HepG2 (cell line): ENCODE results near the gene SBNO2. TPM values are rescaled to one million over a fixed set of nuclear protein-coding genes. Genes with fewer than 3 reads are reported as not detected.

Source experiments
- ATAC-seq: fragments of 200-7000 bp; cut with Tn5 transposase; 3 replicates; pipeline ENCODE4 v1.9.1; 2020; ENCODE audit warnings: mild to moderate bottlenecking, moderate library complexity
- BruUV-seq: library from RNA; stranded (reverse); fragments of 400-500 nt; replicated peaks from 2 replicates; lab custom pipeline; 2021; lab: Mats Ljungman, UMichigan
- CTCF ChIA-PET: fragments of 300-600 bp; formaldehyde crosslinking; extraction: SDS; loops from one replicate; lab custom pipeline; 2021; ENCODE audit warnings: low total read pairs, inconsistent platforms, low intra/inter-chr PET ratio; lab: Yijun Ruan, JAX
- POLR2A ChIA-PET: fragments of 350-600 bp; sonication (Branson Sonifier 250); formaldehyde crosslinking; loops from one replicate; lab custom pipeline; 2020; ENCODE audit warnings: antibody characterized with exemption, inconsistent platforms; lab: Yijun Ruan, JAX
- DNase-seq: peaks from one replicate; pipeline ENCODE4 v3.0.0-alpha.2; 2015; ENCODE audit warnings: low spot score
- FAIRE-seq: peaks from 3 replicates; lab custom pipeline; 2011; peaks lifted over from hg19 to GRCh38; lab: Jason Lieb, UNC
- H2AFZ ChIP-seq: one replicate; pipeline ENCODE4 v1.6.1; 2011; ENCODE audit warnings: low read length, inconsistent platforms
- H3K27ac ChIP-seq: fragments of 300-600 bp; 3 replicates; pipeline ENCODE4 v1.8.0; 2011; ENCODE audit warnings: mixed run types, mild to moderate bottlenecking, mixed read lengths, low read length, inconsistent platforms; ENCODE audit not compliant: insufficient read depth; ENCODE audit errors: extremely low read length
- H3K27me3 ChIP-seq, 2 experiments: fragments of 200-600 bp in 1 of 2; 2 replicates in 1 of 2; 3 replicates in 1 of 2; pipeline versions ENCODE4 v1.6.0 to v1.8.0; 2011; ENCODE audit warnings: low read length in 2 of 2, mild to moderate bottlenecking in 2 of 2, moderate library complexity in 2 of 2, inconsistent platforms in 1 of 2; ENCODE audit not compliant: insufficient read depth in 2 of 2, control insufficient read depth in 1 of 2
- H3K36me3 ChIP-seq, 2 experiments: fragments of 200-600 bp in 1 of 2; replicated peaks in 1 of 2; 2 replicates in 1 of 2; 3 replicates in 1 of 2; pipeline versions ENCODE4 v1.5.1 to v1.8.0; 2011; ENCODE audit warnings: low read length in 2 of 2, inconsistent platforms in 1 of 2; ENCODE audit not compliant: insufficient read depth in 2 of 2, control insufficient read depth in 1 of 2
- H3K4me1 ChIP-seq: 2 replicates; pipeline ENCODE4 v1.5.1; 2012; ENCODE audit warnings: low read length, inconsistent platforms; ENCODE audit not compliant: insufficient read depth
- H3K4me2 ChIP-seq: 2 replicates; pipeline ENCODE4 v1.6.0; 2011; ENCODE audit warnings: low read depth, low read length, inconsistent platforms
- H3K4me3 ChIP-seq, 3 experiments: fragments of 200-600 bp in 1 of 3; sonication (generic), shearing (Covaris generic) in 1 of 3; replicated peaks in 1 of 3; 2 replicates each; pipeline ENCODE4 v1.5.1; 2011 to 2016; ENCODE audit warnings: low read length in 3 of 3, inconsistent platforms in 2 of 3, low read depth in 2 of 3, mild to moderate bottlenecking in 2 of 3, control low read depth in 1 of 3, mixed read lengths in 1 of 3; ENCODE audit not compliant: insufficient read depth in 1 of 3
- H3K79me2 ChIP-seq: one replicate; pipeline ENCODE4 v1.6.1; 2011; ENCODE audit warnings: low read length, inconsistent platforms; ENCODE audit not compliant: insufficient read depth
- H3K9ac ChIP-seq: 2 replicates; pipeline ENCODE4 v1.6.0; 2011; ENCODE audit warnings: mild to moderate bottlenecking, low read depth, low read length, inconsistent platforms; ENCODE audit not compliant: insufficient read depth
- H3K9me3 ChIP-seq: 2 replicates; pipeline ENCODE4 v1.5.1; 2012; ENCODE audit warnings: mild to moderate bottlenecking, low read length
- H4K20me1 ChIP-seq: 2 replicates; pipeline ENCODE4 v1.6.0; 2011; ENCODE audit warnings: inconsistent platforms, mild to moderate bottlenecking, low read length, moderate library complexity; ENCODE audit not compliant: insufficient read depth
- NR2F2 ChIP-seq: IDR thresholded peaks from 2 replicates; pipeline ENCODE4 v1.6.1; 2012; ENCODE audit warnings: low read depth, inconsistent platforms, borderline replicate concordance
- NR2F6 ChIP-seq, 2 experiments: IDR thresholded peaks; 2 replicates each; pipeline ENCODE4 v1.6.1; 2016; ENCODE audit warnings: antibody characterized with exemption in 1 of 2, mild to moderate bottlenecking in 1 of 2
- PAWR ChIP-seq: sonication (generic); formaldehyde crosslinking; IDR thresholded peaks from 2 replicates; pipeline ENCODE4 v1.4.0; 2020; ENCODE audit warnings: missing genetic modification reagents, mild to moderate bottlenecking, borderline replicate concordance
- RFXAP ChIP-seq: sonication (generic); formaldehyde crosslinking; IDR thresholded peaks from 2 replicates; pipeline ENCODE4 v1.4.0; 2020; ENCODE audit warnings: missing genetic modification reagents, borderline replicate concordance
- SMAD3 ChIP-seq: sonication (generic); formaldehyde crosslinking; IDR thresholded peaks from 2 replicates; pipeline ENCODE4 v1.4.0; 2020; ENCODE audit warnings: missing genetic modification reagents
- YEATS4 ChIP-seq: sonication (generic); formaldehyde crosslinking; IDR thresholded peaks from 2 replicates; pipeline ENCODE4 v1.4.0; 2020; ENCODE audit warnings: missing genetic modification reagents, borderline replicate concordance
- YY1 ChIP-seq: IDR thresholded peaks from 2 replicates; pipeline ENCODE4 v1.6.1; 2011; ENCODE audit warnings: low read length, low read depth, moderate library complexity, mild to moderate bottlenecking; ENCODE audit not compliant: insufficient read depth, insufficient replicate concordance
- ZNF614 ChIP-seq: IDR thresholded peaks from 2 replicates; pipeline ENCODE4 v1.6.1; 2018; ENCODE audit warnings: missing biosample characterization, missing genetic modification reagents, inconsistent platforms, borderline replicate concordance
- ZNF619 ChIP-seq: sonication (generic); formaldehyde crosslinking; IDR thresholded peaks from 2 replicates; pipeline ENCODE4 v1.4.0; 2020; ENCODE audit warnings: mild to moderate bottlenecking, missing genetic modification reagents
- WGBS: methylation state at CpG from one replicate; pipeline ENCODE4 v1.1.6; 2017; ENCODE audit warnings: low lambda C conversion rate; 5-methylcytosine and 5-hydroxymethylcytosine counted together
- in situ Hi-C: cut with HindIII; loops from 2 replicates; pipeline ENCODE4 v1.10.0; 2017; ENCODE audit warnings: low pct_unique_long_range_greater_than_20kb; ENCODE audit not compliant: extremely low pct_ligation_motif_present
- intact Hi-C: fragments of 100-400 bp; cut with micrococcal nuclease; formaldehyde crosslinking; loops from one replicate; pipeline ENCODE4 v1.10.0; 2022; ENCODE audit not compliant: unreplicated experiment
- polyA plus RNA-seq, 8 experiments: library from polyadenylated mRNA; depleted of rRNA in 3 of 8; stranded (reverse) in 7 of 8; unstranded in 1 of 8; fragments of >200 nt; fragmentation: Illumina TruSeq in 4 of 8; extraction: Trizol in 4 of 8; gene quantifications; 2 replicates each; pipeline versions ENCODE4 v1.2.1 to v1.2.3, GENCODE V29; 2011 to 2016; ENCODE audit warnings: low read depth in 4 of 8, missing spikeins in 1 of 8, mixed read lengths in 1 of 8; ENCODE audit not compliant: insufficient read depth in 1 of 8
- total RNA-seq, 5 experiments: library from RNA; depleted of rRNA; stranded (reverse); fragments of >200 nt; fragmentation: Illumina TruSeq; extraction: Trizol; gene quantifications; 2 replicates each; pipeline ENCODE4 v1.2.3, GENCODE V29; 2016; ENCODE audit warnings: low read depth in 1 of 5
- TF ChIP-seq, protein P1 (sequence below): sonication (generic); formaldehyde crosslinking; IDR thresholded peaks from 2 replicates; pipeline ENCODE4 v1.4.0; 2020; ENCODE audit warnings: mild to moderate bottlenecking, missing genetic modification reagents
- TF ChIP-seq, protein P2 (sequence below): sonication (generic); formaldehyde crosslinking; IDR thresholded peaks from 2 replicates; pipeline ENCODE4 v1.5.1; 2020; ENCODE audit warnings: mild to moderate bottlenecking, missing genetic modification reagents

SBNO2 gene
- total and polyA plus RNA-seq, 2 of the 13 experiments (the other 11 are each of a cell fraction or from before 2014, with no cell fraction given): 8.6 to 10.4 TPM

DNA sequence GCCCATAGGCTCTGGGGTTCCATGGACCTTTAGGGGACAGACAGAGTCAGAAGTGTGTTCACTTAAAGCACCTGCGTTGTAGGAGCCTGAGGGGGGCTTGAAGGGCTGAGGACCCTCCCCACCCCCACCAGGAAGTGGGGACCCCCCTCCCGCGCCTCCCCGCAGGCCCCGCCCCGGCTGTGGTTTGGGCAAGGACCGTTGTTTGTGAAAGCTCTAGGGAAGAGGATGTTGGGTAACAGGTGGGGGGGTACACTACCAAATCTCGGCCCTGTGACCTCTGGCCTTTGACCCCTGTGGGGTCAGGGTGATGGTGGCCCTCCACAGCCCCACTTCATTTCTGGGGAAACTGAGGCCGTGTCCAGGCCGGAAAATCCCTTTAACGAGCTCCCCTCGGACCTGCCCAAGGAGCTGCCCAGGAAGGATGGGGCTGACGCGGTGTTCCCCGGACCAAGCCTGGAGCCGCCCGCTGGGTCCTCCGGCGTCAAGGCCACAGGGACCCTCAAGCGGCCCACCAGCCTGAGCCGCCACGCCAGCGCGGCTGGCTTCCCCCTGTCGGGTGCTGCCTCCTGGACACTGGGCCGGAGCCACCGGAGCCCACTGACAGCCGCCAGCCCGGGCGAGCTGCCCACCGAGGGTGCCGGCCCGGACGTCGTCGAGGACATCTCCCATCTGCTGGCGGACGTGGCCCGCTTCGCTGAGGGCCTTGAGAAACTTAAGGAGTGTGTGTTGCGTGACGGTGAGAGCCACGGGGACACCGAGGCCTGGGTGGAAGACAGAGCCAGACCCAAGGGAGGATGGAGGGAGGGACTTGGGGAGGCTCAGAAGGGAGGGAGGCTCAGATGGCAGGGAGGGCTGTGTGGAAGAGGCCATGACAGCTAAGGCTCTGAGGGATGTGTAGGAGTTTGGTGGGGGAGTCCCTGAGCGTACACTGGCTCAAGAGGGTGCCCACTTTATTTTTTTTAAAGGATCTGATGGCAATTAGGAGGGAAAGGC lies 105.8 kb downstream of the SBNO2 start (continued):
- TF ChIP-seq NR2F6 (IDR thresholded peaks at IDR 0.05): peak; percentile 92
- TF ChIP-seq NR2F6 (CRISPR knock-in tag; IDR thresholded peaks at IDR 0.05): peak; percentile 95
- no peak for TF ChIP-seq ZNF614 (CRISPR knock-in tag)
- peak; percentile 60; the same call in 1 of the 2 replicates for TF ChIP-seq NR2F2
- TF ChIP-seq YY1: peak; percentile 15
- no peak for TF ChIP-seq SMAD3 (CRISPR knock-in tag)

DNA sequence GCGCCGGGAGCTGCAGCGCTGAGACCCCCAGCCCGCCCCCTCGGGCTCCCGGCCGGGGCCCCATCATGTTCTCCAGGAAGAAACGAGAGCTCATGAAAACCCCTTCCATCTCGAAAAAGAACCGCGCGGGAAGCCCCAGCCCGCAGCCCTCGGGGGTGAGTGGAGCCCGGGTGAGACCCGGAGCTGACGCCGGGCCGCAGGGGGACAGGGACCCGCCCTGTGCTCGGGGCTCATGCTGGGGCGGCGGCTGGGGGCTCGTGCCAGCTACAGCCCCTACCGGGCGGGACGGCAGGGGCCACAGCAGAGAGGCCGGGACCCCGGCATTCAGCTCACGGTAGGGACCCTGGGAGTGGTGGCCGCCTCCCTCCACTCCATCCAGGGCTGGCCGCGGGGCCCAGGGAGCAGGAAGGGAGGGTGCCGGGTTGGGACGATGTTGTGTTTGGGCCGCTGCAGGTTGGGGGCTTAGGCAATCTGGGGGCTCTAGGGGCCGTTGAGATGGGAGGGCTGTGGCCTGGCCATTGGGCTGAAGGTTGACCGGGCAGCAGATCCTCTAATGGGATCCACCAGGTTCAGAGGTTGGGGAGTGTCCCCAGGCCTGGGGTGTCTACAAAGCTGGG lies 106.6 kb downstream of the SBNO2 start:
- intact Hi-C loops (no loop called here), in situ Hi-C loops (loop anchor here (5.0 kb wide), 1 partner anchor 35 kb away; the partner anchor contains the start of gene GPX4)
- ChIA-PET CTCF (no interaction called here), POLR2A (interaction anchor here (0.9 to 2.7 kb wide), 10 partner anchors 8 to 201 kb away, joined by 3 to 9 read pairs (median 5); partner anchors contain the start of genes CIRBP, CNN2, GPX4 and RNU6-2)
- H3K9ac ChIP-seq: peak overlapping the region; percentile 54; the same call in 1 of the 2 replicates
- peak overlapping the region; percentile 71 to 78 (median 77) for H3K4me3 ChIP-seq
- H3K27ac ChIP-seq: no peak overlapping the region
- no peaks in the 10 kb centered on the region for H3K27me3 ChIP-seq
- peak overlapping the region; percentile 86 for H3K4me2 ChIP-seq
- BruUV-seq: no TSS peak
- no peaks in the 10 kb centered on the region for H3K36me3 ChIP-seq
- peaks cover 38% of the 10 kb centered on the region for H3K4me1 ChIP-seq
- H3K79me2 ChIP-seq: no peaks in the 10 kb centered on the region
- H2AFZ ChIP-seq: no peak overlapping the region
- whole genome bisulfite sequencing: 0% methylated on average over 8 of the region's 38 CpGs
- H3K9me3 ChIP-seq: no peaks in the 10 kb centered on the region
- no peaks in the 10 kb centered on the region for H4K20me1 ChIP-seq
- DNase-seq: no peak
- FAIRE-seq: no peak
- ATAC-seq: peak; percentile 17
- TF ChIP-seq PAWR: no peak
- no peak for TF ChIP-seq RFXAP (CRISPR knock-in tag)
- TF ChIP-seq, protein P1, sequence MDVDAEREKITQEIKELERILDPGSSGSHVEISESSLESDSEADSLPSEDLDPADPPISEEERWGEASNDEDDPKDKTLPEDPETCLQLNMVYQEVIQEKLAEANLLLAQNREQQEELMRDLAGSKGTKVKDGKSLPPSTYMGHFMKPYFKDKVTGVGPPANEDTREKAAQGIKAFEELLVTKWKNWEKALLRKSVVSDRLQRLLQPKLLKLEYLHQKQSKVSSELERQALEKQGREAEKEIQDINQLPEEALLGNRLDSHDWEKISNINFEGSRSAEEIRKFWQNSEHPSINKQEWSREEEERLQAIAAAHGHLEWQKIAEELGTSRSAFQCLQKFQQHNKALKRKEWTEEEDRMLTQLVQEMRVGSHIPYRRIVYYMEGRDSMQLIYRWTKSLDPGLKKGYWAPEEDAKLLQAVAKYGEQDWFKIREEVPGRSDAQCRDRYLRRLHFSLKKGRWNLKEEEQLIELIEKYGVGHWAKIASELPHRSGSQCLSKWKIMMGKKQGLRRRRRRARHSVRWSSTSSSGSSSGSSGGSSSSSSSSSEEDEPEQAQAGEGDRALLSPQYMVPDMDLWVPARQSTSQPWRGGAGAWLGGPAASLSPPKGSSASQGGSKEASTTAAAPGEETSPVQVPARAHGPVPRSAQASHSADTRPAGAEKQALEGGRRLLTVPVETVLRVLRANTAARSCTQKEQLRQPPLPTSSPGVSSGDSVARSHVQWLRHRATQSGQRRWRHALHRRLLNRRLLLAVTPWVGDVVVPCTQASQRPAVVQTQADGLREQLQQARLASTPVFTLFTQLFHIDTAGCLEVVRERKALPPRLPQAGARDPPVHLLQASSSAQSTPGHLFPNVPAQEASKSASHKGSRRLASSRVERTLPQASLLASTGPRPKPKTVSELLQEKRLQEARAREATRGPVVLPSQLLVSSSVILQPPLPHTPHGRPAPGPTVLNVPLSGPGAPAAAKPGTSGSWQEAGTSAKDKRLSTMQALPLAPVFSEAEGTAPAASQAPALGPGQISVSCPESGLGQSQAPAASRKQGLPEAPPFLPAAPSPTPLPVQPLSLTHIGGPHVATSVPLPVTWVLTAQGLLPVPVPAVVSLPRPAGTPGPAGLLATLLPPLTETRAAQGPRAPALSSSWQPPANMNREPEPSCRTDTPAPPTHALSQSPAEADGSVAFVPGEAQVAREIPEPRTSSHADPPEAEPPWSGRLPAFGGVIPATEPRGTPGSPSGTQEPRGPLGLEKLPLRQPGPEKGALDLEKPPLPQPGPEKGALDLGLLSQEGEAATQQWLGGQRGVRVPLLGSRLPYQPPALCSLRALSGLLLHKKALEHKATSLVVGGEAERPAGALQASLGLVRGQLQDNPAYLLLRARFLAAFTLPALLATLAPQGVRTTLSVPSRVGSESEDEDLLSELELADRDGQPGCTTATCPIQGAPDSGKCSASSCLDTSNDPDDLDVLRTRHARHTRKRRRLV (CRISPR knock-in tag): 0 out of 2 replicates have a peak, but pooled peaks have one; percentile 56
- TF ChIP-seq, protein P2, sequence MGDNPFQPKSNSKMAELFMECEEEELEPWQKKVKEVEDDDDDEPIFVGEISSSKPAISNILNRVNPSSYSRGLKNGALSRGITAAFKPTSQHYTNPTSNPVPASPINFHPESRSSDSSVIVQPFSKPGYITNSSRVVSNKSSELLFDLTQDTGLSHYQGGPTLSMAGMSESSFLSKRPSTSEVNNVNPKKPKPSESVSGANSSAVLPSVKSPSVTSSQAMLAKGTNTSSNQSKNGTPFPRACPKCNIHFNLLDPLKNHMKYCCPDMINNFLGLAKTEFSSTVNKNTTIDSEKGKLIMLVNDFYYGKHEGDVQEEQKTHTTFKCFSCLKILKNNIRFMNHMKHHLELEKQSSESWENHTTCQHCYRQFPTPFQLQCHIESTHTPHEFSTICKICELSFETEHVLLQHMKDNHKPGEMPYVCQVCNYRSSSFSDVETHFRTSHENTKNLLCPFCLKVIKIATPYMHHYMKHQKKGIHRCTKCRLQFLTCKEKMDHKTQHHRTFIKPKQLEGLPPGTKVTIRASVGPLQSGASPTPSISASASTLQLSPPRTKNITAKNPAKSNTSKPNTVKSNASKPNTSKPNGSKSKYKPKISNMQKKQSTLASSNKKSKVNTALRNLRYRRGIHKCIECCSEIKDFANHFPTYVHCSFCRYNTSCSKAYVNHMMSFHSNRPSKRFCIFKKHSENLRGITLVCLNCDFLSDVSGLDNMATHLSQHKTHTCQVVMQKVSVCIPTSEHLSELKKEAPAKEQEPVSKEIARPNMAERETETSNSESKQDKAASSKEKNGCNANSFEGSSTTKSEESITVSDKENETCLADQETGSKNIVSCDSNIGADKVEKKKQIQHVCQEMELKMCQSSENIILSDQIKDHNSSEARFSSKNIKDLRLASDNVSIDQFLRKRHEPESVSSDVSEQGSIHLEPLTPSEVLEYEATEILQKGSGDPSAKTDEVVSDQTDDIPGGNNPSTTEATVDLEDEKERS (CRISPR knock-in tag): no peak
- 0 out of 2 replicates have a peak, but pooled peaks have one; percentile 20 for TF ChIP-seq YEATS4
- 0 out of 2 replicates have a peak, but pooled peaks have one; percentile 57 for TF ChIP-seq ZNF619 (CRISPR knock-in tag)
